ENCODE measurements around the gene PDZD8.

Gene PDZD8

DNA sequence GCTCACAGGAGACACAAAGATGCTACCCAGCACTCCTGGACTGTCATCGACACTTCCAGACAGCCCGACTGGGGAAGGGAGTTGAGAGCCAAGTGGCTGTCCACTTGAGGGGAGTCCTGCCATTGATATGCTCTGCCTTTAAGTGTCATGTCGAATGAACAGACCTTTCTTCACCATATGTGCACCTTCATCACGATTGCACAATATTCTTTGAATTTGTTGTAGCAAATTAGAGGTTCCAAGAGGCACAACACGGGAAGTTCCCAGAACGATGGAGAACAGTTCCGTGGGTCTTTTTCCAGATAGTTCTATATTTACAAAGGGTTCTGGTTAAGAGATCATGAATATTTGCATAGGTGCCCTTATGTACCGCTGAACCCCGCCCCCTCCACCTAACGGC lies 118.3 kb downstream of the PDZD8 start:
- DNase-seq (ENCODE audit: low read depth, low spot score), result no peak
- Histone ChIP-seq H3K4me3 (ENCODE audit: low read length) (no peak overlapping the region), H3K9me3 (ENCODE audit: control insufficient read depth, insufficient read depth, low read length) (no peaks in the 10 kb centered on the region), H3K27me3 (ENCODE audit: control insufficient read depth, insufficient read depth, low read length) (no peaks in the 10 kb centered on the region), H3K27ac (ENCODE audit: low read length) (no peak overlapping the region), H3K4me1 (ENCODE audit: control insufficient read depth, insufficient read depth, low read length) (peaks cover 3% of the 10 kb centered on the region; the same call in 1 of the 2 replicates), H3K36me3 (ENCODE audit: control insufficient read depth, insufficient read depth, low read length) (no peaks in the 10 kb centered on the region)
- no CpG with 5 or more reads among the region's 10 CpGs for WGBS (ENCODE audit: insufficient coverage, insufficient read length)

DNA sequence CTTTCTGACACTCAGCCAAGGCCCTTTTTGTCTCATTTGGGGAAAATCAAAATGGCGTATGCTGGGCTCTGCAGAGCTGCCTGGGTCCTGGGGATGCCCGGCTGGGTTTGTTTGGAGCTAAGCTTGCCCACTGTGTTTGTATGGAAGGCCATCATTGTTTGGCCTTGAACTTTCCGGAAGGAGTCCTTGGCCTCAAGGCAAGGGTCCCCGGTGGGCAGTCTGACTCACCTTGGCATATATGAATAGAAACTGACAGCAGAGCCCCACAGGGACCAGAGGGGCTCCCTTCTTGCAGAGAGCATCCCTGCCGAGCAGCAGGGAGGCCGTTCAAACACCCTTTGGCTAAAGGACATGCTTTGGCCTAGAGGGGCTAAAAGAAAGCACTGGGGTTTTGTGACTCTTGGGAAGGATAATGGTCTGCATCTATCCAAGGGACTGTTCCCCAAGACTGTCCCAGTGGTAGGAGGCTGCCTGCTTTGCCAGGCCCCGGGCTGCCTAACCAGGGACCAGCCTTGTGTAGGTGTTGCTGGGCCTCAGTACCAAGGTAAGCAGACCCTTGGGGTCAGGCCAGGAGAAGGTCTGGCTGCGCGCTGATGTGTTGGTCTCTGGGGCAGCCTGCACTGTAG lies 119.3 kb downstream of the PDZD8 start:
- H3K27me3 ChIP-seq (ENCODE audit: control insufficient read depth, insufficient read depth, low read length), result no peaks in the 10 kb centered on the region
- no peaks in the 10 kb centered on the region for H3K36me3 ChIP-seq (ENCODE audit: control insufficient read depth, insufficient read depth, low read length)
- H3K4me3 ChIP-seq (ENCODE audit: low read length), result no peak overlapping the region
- H3K9me3 ChIP-seq (ENCODE audit: control insufficient read depth, insufficient read depth, low read length), result no peaks in the 10 kb centered on the region
- no CpG with 5 or more reads among the region's 9 CpGs for WGBS (ENCODE audit: insufficient coverage, insufficient read length)
- no peak overlapping the region for H3K27ac ChIP-seq (ENCODE audit: low read length)
- H3K4me1 ChIP-seq (ENCODE audit: control insufficient read depth, insufficient read depth, low read length), result peaks cover 3% of the 10 kb centered on the region; the same call in 1 of the 2 replicates
- no peak for DNase-seq (ENCODE audit: low read depth, low spot score)

DNA sequence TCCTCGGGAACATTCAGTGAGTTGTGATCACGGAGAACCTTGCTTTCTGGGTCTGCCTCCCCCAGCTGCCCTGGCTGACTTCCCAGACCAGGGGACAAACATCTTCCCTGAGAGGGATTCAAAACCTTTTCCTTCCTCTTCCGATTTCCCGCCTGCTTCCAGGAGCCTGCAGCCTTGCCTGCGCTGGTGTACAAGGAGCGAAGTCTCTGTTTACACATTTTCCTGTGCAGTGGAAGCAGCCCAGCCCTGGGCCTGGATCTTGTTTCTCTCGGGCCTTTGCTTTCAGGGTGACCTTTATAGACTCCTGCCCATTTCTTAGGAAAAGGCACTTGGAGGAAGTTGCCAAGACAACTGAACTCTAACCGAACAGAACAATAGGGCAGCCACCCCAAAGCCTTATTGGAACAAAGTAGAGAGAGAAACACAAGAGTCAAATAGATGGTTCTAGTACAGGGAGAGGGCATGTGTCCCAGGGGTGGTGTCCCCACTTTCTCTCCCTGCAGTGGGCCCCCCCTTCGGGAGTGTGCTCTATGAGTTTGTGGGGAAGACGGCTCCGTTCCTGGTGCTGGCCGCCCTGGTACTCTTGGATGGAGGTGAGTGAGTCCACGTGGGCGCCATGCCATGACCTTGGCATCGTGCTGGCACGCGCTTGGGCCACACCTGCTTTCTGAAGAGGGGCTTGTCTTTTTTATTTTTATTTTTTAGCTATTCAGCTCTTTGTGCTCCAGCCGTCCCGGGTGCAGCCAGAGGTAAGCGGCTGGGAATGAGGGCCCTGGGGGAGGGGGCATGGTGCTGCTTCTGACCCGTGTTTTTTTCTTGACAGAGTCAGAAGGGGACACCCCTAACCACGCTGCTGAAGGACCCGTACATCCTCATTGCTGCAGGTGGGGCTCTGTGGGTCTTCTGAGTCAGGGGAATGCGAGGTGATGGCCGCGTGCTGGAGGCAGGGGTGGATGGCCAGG lies 120.2 kb downstream of the PDZD8 start:
- H3K4me3 ChIP-seq (ENCODE audit: low read length), result no peak overlapping the region
- H3K9me3 ChIP-seq (ENCODE audit: control insufficient read depth, insufficient read depth, low read length), result no peaks in the 10 kb centered on the region
- H3K27me3 ChIP-seq (ENCODE audit: control insufficient read depth, insufficient read depth, low read length), result no peaks in the 10 kb centered on the region
- H3K4me1 ChIP-seq (ENCODE audit: control insufficient read depth, insufficient read depth, low read length), result peaks cover 3% of the 10 kb centered on the region; the same call in 1 of the 2 replicates
- no peaks in the 10 kb centered on the region for H3K36me3 ChIP-seq (ENCODE audit: control insufficient read depth, insufficient read depth, low read length)
- H3K27ac ChIP-seq (ENCODE audit: low read length), result no peak overlapping the region
- no CpG with 5 or more reads among the region's 26 CpGs for WGBS (ENCODE audit: insufficient coverage, insufficient read length)
- DNase-seq (ENCODE audit: low read depth, low spot score), result no peak

DNA sequence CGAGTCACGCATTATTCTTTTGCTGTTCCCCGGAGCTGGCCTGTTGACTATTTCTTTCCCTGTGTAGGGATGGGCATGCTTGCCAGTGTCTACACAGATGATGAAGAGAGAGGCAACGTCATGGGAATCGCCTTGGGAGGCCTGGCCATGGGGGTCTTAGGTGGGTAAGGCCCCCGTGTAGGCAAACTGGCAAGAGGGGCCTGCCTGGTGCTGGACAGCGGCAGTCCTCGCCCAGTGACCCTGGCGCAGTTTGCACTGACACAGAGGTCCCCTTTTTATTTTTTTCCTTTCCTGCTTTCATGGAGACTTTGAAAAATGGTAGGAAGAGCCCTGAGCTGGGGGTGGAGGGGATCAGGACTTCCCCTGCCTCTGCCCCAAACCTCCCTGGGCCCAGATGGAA lies 120.9 kb downstream of the PDZD8 start:
- no peak overlapping the region for H3K27ac ChIP-seq (ENCODE audit: low read length)
- no peaks in the 10 kb centered on the region for H3K27me3 ChIP-seq (ENCODE audit: control insufficient read depth, insufficient read depth, low read length)
- WGBS (ENCODE audit: insufficient coverage, insufficient read length), result no CpG with 5 or more reads among the region's 9 CpGs
- H3K4me1 ChIP-seq (ENCODE audit: control insufficient read depth, insufficient read depth, low read length), result peaks cover 3% of the 10 kb centered on the region; the same call in 1 of the 2 replicates
- H3K4me3 ChIP-seq (ENCODE audit: low read length), result no peak overlapping the region
- no peaks in the 10 kb centered on the region for H3K36me3 ChIP-seq (ENCODE audit: control insufficient read depth, insufficient read depth, low read length)
- no peak for DNase-seq (ENCODE audit: low read depth, low spot score)
- H3K9me3 ChIP-seq (ENCODE audit: control insufficient read depth, insufficient read depth, low read length), result no peaks in the 10 kb centered on the region

DNA sequence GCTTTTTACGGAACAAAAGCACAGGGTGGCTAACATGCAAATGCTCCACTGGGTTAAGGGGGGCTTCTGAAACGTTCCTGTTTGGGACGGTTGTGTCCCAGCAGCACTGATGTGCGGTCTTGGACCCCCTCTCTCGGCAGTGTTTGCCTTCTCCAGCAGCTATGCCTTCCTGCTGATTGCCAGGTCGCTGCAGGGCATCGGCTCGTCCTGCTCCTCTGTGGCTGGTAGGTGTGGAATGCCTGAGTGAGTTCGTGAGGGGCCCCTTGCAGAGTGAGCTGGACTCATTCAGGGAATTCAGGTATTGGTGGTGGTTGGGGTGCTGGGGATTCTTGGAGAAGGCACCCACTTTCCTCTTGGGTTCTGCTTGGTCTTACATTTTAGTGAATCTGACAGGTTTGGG lies 121.3 kb downstream of the PDZD8 start:
- no CpG with 5 or more reads among the region's 9 CpGs for WGBS (ENCODE audit: insufficient coverage, insufficient read length)
- Histone ChIP-seq H3K9me3 (ENCODE audit: control insufficient read depth, insufficient read depth, low read length) (no peaks in the 10 kb centered on the region), H3K4me1 (ENCODE audit: control insufficient read depth, insufficient read depth, low read length) (peaks cover 3% of the 10 kb centered on the region; the same call in 1 of the 2 replicates), H3K4me3 (ENCODE audit: low read length) (no peak overlapping the region), H3K27me3 (ENCODE audit: control insufficient read depth, insufficient read depth, low read length) (no peaks in the 10 kb centered on the region), H3K36me3 (ENCODE audit: control insufficient read depth, insufficient read depth, low read length) (no peaks in the 10 kb centered on the region), H3K27ac (ENCODE audit: low read length) (no peak overlapping the region)
- no peak for DNase-seq (ENCODE audit: low read depth, low spot score)

DNA sequence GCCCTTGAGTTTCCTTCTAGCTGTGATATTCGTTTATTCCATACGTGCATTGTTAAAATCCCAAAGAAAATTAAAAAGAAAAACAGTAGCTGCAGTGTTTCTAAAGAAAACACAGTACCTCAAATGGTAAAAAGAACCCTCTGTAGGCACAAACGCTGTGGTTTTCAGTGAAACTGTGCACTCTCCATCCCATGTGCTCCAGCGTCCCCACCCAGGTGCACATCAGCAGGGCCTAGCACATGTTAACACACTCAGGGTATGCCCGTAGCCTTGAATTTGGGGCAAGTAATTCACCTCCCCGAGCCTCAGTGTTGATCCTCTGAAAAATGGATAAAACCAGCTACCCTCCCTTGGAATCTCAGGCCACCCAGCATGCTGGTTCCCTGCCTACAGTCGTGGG lies 124.8 kb downstream of the PDZD8 start:
- H3K36me3 ChIP-seq (ENCODE audit: control insufficient read depth, insufficient read depth, low read length), result no peaks in the 10 kb centered on the region
- no peaks in the 10 kb centered on the region for H3K9me3 ChIP-seq (ENCODE audit: control insufficient read depth, insufficient read depth, low read length)
- H3K4me3 ChIP-seq (ENCODE audit: low read length), result no peak overlapping the region
- peaks cover 3% of the 10 kb centered on the region; the same call in 1 of the 2 replicates for H3K4me1 ChIP-seq (ENCODE audit: control insufficient read depth, insufficient read depth, low read length)
- H3K27me3 ChIP-seq (ENCODE audit: control insufficient read depth, insufficient read depth, low read length), result no peaks in the 10 kb centered on the region
- no peak overlapping the region for H3K27ac ChIP-seq (ENCODE audit: low read length)
- WGBS (ENCODE audit: insufficient coverage, insufficient read length), result no CpG with 5 or more reads among the region's 7 CpGs
- DNase-seq (ENCODE audit: low read depth, low spot score), result no peak

DNA sequence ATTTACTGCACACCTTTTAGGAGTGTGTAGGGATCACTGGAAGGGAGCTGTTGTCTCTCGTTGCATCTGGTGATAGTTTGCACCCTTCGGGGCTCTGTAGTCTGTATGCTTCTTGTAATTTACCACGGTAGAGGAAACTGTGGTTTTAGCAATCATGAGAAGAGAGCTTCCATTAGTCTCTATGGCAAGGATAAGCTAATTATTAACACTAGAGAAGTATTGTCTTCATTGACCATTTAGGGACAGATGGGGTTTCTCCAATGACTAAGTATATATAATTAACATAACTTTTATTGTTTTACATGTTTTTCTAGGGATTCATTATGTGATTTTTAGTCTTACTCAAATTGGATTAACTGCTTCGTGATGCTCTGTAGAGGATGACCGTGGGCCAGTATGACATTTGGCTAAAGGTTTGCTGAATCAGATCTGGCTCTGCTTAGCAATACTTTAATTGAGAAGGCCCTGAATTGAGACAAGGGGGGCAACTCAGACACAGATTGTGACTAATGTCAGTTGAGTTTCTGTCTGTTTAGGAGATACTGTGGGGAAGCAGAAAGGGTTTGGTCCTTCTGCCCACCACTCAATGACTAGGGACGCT lies 125.6 kb downstream of the PDZD8 start:
- no peak for DNase-seq (ENCODE audit: low read depth, low spot score)
- Histone ChIP-seq H3K9me3 (ENCODE audit: control insufficient read depth, insufficient read depth, low read length) (no peaks in the 10 kb centered on the region), H3K27ac (ENCODE audit: low read length) (no peak overlapping the region), H3K4me1 (ENCODE audit: control insufficient read depth, insufficient read depth, low read length) (peaks cover 3% of the 10 kb centered on the region; the same call in 1 of the 2 replicates), H3K36me3 (ENCODE audit: control insufficient read depth, insufficient read depth, low read length) (no peaks in the 10 kb centered on the region), H3K27me3 (ENCODE audit: control insufficient read depth, insufficient read depth, low read length) (no peaks in the 10 kb centered on the region), H3K4me3 (ENCODE audit: low read length) (no peak overlapping the region)
- no CpG with 5 or more reads among the region's 6 CpGs for WGBS (ENCODE audit: insufficient coverage, insufficient read length)

DNA sequence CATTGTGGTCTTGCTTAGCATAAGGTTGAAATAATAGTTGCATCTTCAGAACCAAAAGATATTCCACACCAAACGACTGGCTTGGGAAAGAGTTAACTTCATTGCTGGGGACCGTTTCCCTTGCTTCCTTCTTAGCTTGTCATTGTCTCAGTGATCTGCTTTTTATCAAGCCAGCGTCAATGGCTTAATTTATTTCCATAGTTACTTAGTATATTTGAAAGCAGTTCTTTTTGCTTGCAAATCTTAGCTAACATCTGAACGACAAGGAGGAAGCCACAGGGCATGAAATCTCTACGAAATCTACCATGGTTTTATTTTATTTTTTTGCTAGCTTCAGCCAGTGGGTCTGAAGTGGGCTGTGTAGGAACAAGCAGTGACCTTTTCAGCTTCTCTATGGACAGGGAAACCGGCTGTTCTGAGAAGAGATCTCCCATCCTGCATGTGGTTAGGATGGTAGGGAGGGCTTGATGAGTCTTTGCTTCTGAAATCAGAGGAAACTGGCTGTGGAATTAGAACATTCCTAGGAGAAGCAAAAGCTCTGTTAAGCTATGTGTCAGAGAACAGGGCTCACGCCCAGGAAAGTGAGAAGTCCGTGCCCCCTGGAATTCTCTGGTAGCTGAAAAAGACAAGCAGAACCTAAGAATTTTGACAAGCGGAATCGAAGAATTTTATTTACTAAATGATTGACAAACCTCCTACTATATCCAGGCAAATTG lies 126.3 kb downstream of the PDZD8 start:
- Histone ChIP-seq H3K9me3 (ENCODE audit: control insufficient read depth, insufficient read depth, low read length) (no peaks in the 10 kb centered on the region), H3K4me3 (ENCODE audit: low read length) (no peak overlapping the region), H3K27ac (ENCODE audit: low read length) (no peak overlapping the region), H3K36me3 (ENCODE audit: control insufficient read depth, insufficient read depth, low read length) (no peaks in the 10 kb centered on the region), H3K4me1 (ENCODE audit: control insufficient read depth, insufficient read depth, low read length) (peaks cover 3% of the 10 kb centered on the region; the same call in 1 of the 2 replicates), H3K27me3 (ENCODE audit: control insufficient read depth, insufficient read depth, low read length) (no peaks in the 10 kb centered on the region)
- no CpG with 5 or more reads among the region's 10 CpGs for WGBS (ENCODE audit: insufficient coverage, insufficient read length)
- no peak for DNase-seq (ENCODE audit: low read depth, low spot score)

DNA sequence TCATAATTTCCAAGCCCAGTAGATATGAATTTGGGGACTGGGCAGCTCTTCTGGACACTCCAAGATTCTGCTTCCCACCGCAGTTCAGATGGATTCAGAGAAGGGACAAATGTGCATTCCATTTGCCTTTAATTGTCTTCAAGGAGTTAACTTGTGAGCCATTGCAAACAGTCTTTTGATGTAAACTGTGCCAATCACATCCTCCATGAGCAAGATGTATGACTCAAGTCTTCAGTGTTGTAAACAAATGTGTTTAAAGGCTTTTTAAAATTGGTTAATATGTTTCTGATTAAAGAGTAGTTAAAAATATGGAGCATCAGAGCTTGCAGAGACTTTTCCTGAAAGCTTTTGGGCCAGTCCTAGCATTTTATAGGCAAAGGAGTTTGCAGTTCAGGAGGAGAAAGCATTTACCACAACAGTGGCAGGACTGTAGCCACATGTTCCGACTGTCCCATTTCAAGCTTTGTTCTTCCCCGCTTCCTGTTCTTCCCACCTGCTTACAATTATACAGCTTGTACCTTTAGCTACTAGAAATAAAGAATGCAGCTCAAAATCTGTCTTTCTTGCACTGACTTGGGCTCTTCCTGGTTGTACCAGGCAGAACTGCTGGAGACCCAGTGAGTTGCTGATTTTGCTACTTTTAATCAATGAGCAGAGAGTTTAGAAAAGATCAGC lies 128.1 kb downstream of the PDZD8 start:
- no CpG with 5 or more reads among the region's 3 CpGs for WGBS (ENCODE audit: insufficient coverage, insufficient read length)

More for the DNA sequence above, 128.1 kb downstream of the PDZD8 start:
- H3K4me1 ChIP-seq (ENCODE audit: control insufficient read depth, insufficient read depth, low read length), result no peaks in the 10 kb centered on the region
- H3K27me3 ChIP-seq (ENCODE audit: control insufficient read depth, insufficient read depth, low read length), result no peaks in the 10 kb centered on the region; the same call in 1 of the 2 replicates
- no peaks in the 10 kb centered on the region for H3K36me3 ChIP-seq (ENCODE audit: control insufficient read depth, insufficient read depth, low read length)
- H3K4me3 ChIP-seq (ENCODE audit: low read length), result no peak overlapping the region
- no peak for DNase-seq (ENCODE audit: low read depth, low spot score)
- no peak overlapping the region for H3K27ac ChIP-seq (ENCODE audit: low read length)
- H3K9me3 ChIP-seq (ENCODE audit: control insufficient read depth, insufficient read depth, low read length), result no peaks in the 10 kb centered on the region

Measured in iPS DF 6.9 (cell line).